Measurements from ENCODE around the gene NARS2. TPM values are rescaled to one million over a fixed set of nuclear protein-coding genes. Genes with fewer than 3 reads are reported as not detected.
A peak's percentile ranks its signal among the peaks of the same experiment; 100 is the strongest.

NARS2 gene
- total and polyA plus RNA-seq, 10 of the 15 experiments (the other 5 are each of a cell fraction or from before 2014, with no cell fraction given), result 22.2 to 45.3 (median 36.3) TPM

GRCh38 chr11:78573271-78573670, 1.4 kb downstream of the NARS2 start:
- ChIA-PET CTCF (interaction anchor here (0.6 to 5.1 kb wide), 9 partner anchors 9 to 345 kb away, joined by 3 to 70 read pairs (median 3); partner anchors contain the start of gene GAB2), SMC1A (ENCODE audit: uncharacterized antibody, unreplicated experiment) (interaction anchor here (1.4 to 5.6 kb wide), 3 partner anchors 8 to 345 kb away, joined by 3 to 62 read pairs (median 11); no protein-coding TSS in a partner anchor), RAD21 (ENCODE audit: unreplicated experiment) (interaction anchor here (1.3 to 4.0 kb wide), 5 partner anchors 9 to 385 kb away, joined by 3 to 49 read pairs (median 5); partner anchors contain the start of genes KCTD21 and USP35), POLR2A (interaction anchor here (0.8 to 1.4 kb wide), 4 partner anchors 12 to 155 kb away, joined by 3 to 7 read pairs (median 4); partner anchors contain the start of gene GAB2)
- Histone ChIP-seq H2AFZ (ENCODE audit: control insufficient read depth, low read depth, low read length) (no peak overlapping the region), H3K79me2 (ENCODE audit: control insufficient read depth, insufficient read depth, low read length) (peaks cover 23% of the 10 kb centered on the region), H3K4me1 (ENCODE audit: control insufficient read depth, insufficient read depth, low read length) (no peaks in the 10 kb centered on the region), H4K20me1 (ENCODE audit: control insufficient read depth, insufficient read depth) (no peaks in the 10 kb centered on the region), H3K4me2 (ENCODE audit: control insufficient read depth, insufficient read depth) (peak overlapping the region; percentile 83), H3K9ac (ENCODE audit: control insufficient read depth, insufficient read depth, low read length) (no peak overlapping the region; the same call in 1 of the 2 replicates), H3K27me3 (replicated peaks in 1 of 2; ENCODE audit: control insufficient read depth in 2 of 2, insufficient read depth in 2 of 2, low read length in 1 of 2) (no peaks in the 10 kb centered on the region), H3K36me3 (ENCODE audit: control insufficient read depth in 2 of 2, insufficient read depth in 2 of 2, low read length in 1 of 2) (peaks cover 0 to 4% of the 10 kb centered on the region in 2 experiments; a peak in 1 of 4 replicates), H3K4me3 (peak overlapping the region; percentile 82), H3K27ac (ENCODE audit: control insufficient read depth, insufficient read depth) (no peak overlapping the region), H3K9me3 (replicated peaks; ENCODE audit: control insufficient read depth, insufficient read depth, low read length) (no peaks in the 10 kb centered on the region; the same call in 2 of the 3 replicates)
- no peak for ATAC-seq
- in situ Hi-C loops (cut with MboI), result no loop called here
- DNase-seq (ENCODE audit: low read depth, low spot score), result no peak
- FAIRE-seq, result no peak
- no TSS peak for BruUV-seq (replicated peaks)
- intact Hi-C loops (cut with micrococcal nuclease; ENCODE audit: unreplicated experiment), result no loop called here
- 64% methylated on average over 3 of the region's 3 CpGs for WGBS (ENCODE audit: insufficient coverage, insufficient replicate concordance, low lambda C conversion rate, missing lambda C conversion rate)
- TF ChIP-seq HDAC6 (IDR thresholded peaks at IDR 0.05; ENCODE audit: unreplicated experiment), result no peak
- TF ChIP-seq BMI1 (IDR thresholded peaks at IDR 0.05; ENCODE audit: borderline replicate concordance), result no peak
- no peak for TF ChIP-seq TAF1 (IDR thresholded peaks at IDR 0.05; ENCODE audit: borderline replicate concordance, low read depth, low read length)
- TF ChIP-seq ZBTB11 (CRISPR knock-in tag; IDR thresholded peaks at IDR 0.05), result no peak
- TF ChIP-seq SMAD1 (IDR thresholded peaks at IDR 0.05; ENCODE audit: low read depth, partially characterized antibody), result no peak
- no peak for TF ChIP-seq ZBTB33 (IDR thresholded peaks at IDR 0.05)
- no peak for TF ChIP-seq ZNF207 (IDR thresholded peaks at IDR 0.05; ENCODE audit: borderline replicate concordance)
- no peak for TF ChIP-seq BCL3 (IDR thresholded peaks at IDR 0.05; ENCODE audit: borderline replicate concordance, insufficient read depth, low read depth, low read length, poor library complexity, severe bottlenecking)
- no peak for TF ChIP-seq EP300 (IDR thresholded peaks at IDR 0.05; ENCODE audit: borderline replicate concordance in 1 of 2, control insufficient read depth in 1 of 2, low read depth in 2 of 2, low read length in 2 of 2)
- no peak for TF ChIP-seq CEBPZ (IDR thresholded peaks at IDR 0.05; ENCODE audit: low read depth, low read length)
